ENCODE data around the gene TYW3. TPM values are rescaled to one million over a fixed set of nuclear protein-coding genes. Genes with fewer than 3 reads are reported as not detected.
"Not testable (repeated sequence)": the region's sequence is repeated elsewhere in the genome, so short reads cannot be mapped to it uniquely, and the experiment has no call there.

TYW3 gene
- total RNA-seq, 2 experiments from 2014 or later = 38.7 to 39.0 TPM

DNA sequence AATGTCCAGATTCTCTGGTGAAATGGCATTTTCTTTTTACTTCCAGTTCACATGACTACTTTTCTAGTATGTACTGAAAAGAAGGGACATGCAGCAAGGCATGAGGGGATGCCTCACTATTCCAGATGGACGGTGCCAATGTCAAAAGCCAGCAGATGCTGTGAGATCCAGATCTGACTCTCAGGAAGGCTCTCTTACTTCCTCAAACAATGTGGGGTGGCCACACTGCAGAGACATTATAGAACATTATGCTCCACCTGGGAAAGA is 17.8 kb upstream of the TYW3 start:
- no peaks in the 10 kb centered on the region for H3K4me1 Mint-ChIP-seq

GRCh38 chr1:74715806-74716205 is 17.1 kb upstream of the TYW3 start:
- Mint-ChIP-seq H3K27me3 (no peaks in the 10 kb centered on the region), H3K27ac (no peak overlapping the region)

More for the DNA sequence above, 17.8 kb upstream of the TYW3 start:
- DNase-seq = no peak
- peaks cover 11% of the 10 kb centered on the region for H3K36me3 Mint-ChIP-seq
- no peak overlapping the region for H3K27ac Mint-ChIP-seq
- H3K9me3 Mint-ChIP-seq = no peaks in the 10 kb centered on the region
- H3K4me3 Mint-ChIP-seq = no peak overlapping the region
- no peaks in the 10 kb centered on the region for H3K27me3 Mint-ChIP-seq

DNA sequence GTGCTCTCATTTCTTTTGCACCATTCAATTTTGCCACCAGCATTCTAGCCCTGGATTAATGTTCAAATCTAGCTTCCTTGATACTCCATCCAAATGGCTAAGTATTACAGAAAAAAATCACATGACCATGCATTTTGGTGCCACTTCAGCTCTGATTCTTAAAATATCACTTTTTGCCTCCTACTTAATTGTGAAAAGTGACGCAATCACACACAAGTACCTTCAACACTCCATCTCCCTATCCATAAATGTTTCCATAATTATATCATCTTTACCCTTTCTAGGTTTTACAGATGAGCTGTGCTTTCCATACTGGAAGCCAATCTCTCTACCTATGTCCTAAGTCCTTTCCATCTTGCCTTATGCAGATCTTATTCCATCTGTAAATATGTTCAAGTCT is 16.1 kb upstream of the TYW3 start:
- Mint-ChIP-seq H3K36me3 (peaks cover 13% of the 10 kb centered on the region), H3K4me3 (no peak overlapping the region), H3K4me1 (no peaks in the 10 kb centered on the region), H3K27ac (no peak overlapping the region), H3K9me3 (no peaks in the 10 kb centered on the region), H3K27me3 (no peaks in the 10 kb centered on the region)
- DNase-seq = no peak

More at GRCh38 chr1:74715806-74716205, 17.1 kb upstream of the TYW3 start:
- peaks cover 9% of the 10 kb centered on the region for H3K36me3 Mint-ChIP-seq
- H3K9me3 Mint-ChIP-seq = no peaks in the 10 kb centered on the region
- no peak overlapping the region for H3K4me3 Mint-ChIP-seq
- DNase-seq = no peak
- no peaks in the 10 kb centered on the region for H3K4me1 Mint-ChIP-seq

GRCh38 chr1:74717626-74718025 is 15.3 kb upstream of the TYW3 start:
- Mint-ChIP-seq H3K36me3 (peaks cover 16% of the 10 kb centered on the region), H3K4me3 (no peak overlapping the region), H3K4me1 (no peaks in the 10 kb centered on the region), H3K27ac (no peak overlapping the region), H3K9me3 (no peaks in the 10 kb centered on the region), H3K27me3 (no peaks in the 10 kb centered on the region)
- DNase-seq = no peak

DNA sequence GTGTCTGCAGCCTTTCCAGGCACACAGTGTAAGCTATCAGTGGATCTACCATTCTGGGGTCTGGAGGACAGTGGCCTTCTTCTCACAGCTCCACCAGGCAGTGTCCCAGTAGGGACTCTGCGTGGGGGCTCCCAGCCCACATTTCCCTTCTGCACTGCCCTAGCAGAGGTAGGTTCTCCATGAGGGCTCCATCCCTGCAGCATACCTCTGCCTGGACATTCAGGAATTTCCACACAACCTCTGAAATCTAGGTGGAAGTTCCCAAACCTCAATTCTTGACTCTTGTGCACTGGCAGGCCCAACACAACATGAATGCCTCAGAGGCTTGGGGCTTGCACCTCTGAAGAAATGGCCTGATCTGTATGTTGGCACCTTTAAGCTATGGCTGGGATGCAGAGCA is 6.9 kb upstream of the TYW3 start:
- H3K4me3 Mint-ChIP-seq = no peak overlapping the region
- no peaks in the 10 kb centered on the region for H3K27me3 Mint-ChIP-seq
- DNase-seq = no peak
- no peak overlapping the region for H3K27ac Mint-ChIP-seq
- peaks cover 9% of the 10 kb centered on the region for H3K9me3 Mint-ChIP-seq
- H3K4me1 Mint-ChIP-seq = peaks cover 12% of the 10 kb centered on the region
- peaks cover 48% of the 10 kb centered on the region for H3K36me3 Mint-ChIP-seq

DNA sequence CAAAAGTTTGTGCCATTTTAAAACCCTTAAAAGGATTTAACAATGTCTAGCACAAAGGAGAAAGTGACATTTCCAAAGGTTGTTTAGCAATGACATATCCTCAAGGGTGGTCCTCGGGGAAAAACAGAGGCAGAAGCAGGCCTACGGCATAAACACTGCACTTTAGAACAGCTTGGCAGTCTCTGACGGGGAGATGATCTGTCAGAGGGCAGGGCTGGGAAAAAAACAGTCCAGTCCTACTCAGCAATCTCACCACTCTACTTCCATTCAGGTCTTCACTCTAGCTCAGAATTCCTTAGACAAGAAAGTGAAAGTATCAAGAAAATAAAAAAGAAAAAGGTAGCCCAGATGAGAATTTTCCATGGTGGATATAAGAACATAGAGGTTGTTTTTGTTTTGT is 4.2 kb upstream of the TYW3 start:
- Mint-ChIP-seq H3K9me3 (peaks cover 9% of the 10 kb centered on the region), H3K27ac (no peak overlapping the region), H3K27me3 (no peaks in the 10 kb centered on the region), H3K4me3 (no peak overlapping the region), H3K4me1 (peaks cover 20% of the 10 kb centered on the region), H3K36me3 (peaks cover 39% of the 10 kb centered on the region)
- DNase-seq = no peak

DNA sequence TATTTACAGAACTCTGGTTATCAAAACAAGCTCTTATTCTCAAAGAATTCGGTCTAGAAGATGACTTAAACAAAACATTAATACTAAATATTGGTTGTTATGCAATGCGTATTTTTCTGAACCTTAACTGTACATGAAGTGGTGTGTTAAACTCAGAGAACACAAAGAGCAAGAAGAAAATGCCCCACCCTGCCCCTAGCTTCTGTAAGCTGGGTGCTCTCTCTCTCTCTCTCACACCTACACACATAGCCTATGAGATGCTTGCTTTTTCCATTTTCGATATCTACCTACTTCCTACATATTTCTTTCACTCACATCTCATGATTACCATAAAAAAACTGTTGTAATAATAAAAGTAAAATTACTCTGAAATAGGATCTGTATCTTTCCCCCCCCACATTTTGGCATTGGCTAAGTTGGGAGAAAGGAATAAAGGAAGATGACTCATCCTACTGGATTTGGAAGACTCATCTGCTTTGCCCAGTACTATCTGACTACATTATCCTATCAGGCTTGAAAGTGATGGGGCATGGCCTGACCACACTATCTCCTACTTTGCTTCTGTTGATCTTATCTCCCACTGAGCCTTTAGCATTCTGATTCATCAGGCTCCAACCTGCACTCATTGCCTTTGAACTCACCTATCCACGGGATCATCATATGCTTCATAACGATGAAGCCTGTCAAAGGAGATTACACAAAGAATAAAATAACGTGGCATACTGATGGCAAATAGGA is 3.0 kb upstream of the TYW3 start:
- H3K9me3 Mint-ChIP-seq = peaks cover 9% of the 10 kb centered on the region
- peak overlapping the region; percentile 21 for H3K27ac Mint-ChIP-seq
- peaks cover 34% of the 10 kb centered on the region for H3K36me3 Mint-ChIP-seq
- no peaks in the 10 kb centered on the region for H3K27me3 Mint-ChIP-seq
- peaks cover 28% of the 10 kb centered on the region for H3K4me1 Mint-ChIP-seq
- H3K4me3 Mint-ChIP-seq = no peak overlapping the region
- DNase-seq = no peak

DNA sequence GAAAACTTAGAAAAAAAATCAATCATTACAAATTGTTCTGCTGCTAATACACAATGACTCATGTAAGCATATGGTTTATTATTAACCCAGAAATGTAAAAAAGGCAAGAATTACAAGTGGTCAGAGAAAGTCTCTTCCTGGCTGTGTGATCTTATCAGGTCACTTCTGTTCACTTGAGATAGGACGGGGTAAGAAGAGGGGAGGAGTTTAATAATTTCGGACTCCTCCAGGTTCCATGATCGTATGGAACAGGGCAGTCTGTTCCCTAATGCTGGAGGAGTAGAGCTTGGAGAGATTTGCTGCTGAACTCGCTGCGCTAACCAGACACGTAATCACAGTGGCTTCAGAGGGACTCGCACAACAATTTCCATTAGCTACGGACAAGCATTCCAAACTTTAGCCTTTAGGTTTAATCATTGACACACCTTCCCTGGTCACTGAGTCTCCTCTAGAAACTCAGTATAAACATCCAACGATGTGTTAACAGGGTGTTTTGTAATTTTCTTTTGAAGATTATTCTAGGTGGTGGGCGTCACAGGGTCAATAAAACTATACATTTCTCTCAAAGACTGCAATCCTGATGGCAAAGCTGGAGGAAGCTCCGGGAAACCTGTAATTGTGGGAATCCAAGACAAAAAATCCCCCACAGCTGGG is 1.4 kb upstream of the TYW3 start:
- H3K4me1 Mint-ChIP-seq = peaks cover 36% of the 10 kb centered on the region
- H3K27ac Mint-ChIP-seq = no peak overlapping the region
- no peak for DNase-seq
- H3K9me3 Mint-ChIP-seq = peaks cover 3% of the 10 kb centered on the region
- H3K27me3 Mint-ChIP-seq = no peaks in the 10 kb centered on the region
- H3K4me3 Mint-ChIP-seq = peak overlapping the region; percentile 22
- H3K36me3 Mint-ChIP-seq = peaks cover 25% of the 10 kb centered on the region

- Mint-ChIP-seq H3K36me3 (peaks cover 23% of the 10 kb centered on the region), H3K4me1 (peaks cover 36% of the 10 kb centered on the region), H3K4me3 (peak overlapping the region; percentile 99), H3K27ac (peak overlapping the region; percentile 99)
- H3K9me3 Mint-ChIP-seq, H3K27me3 Mint-ChIP-seq: not testable (repeated sequence)
- peak; percentile 14 for DNase-seq
These were observed 643 bp upstream of the TYW3 start for GRCh38 chr1:74732071-74732946.

DNA sequence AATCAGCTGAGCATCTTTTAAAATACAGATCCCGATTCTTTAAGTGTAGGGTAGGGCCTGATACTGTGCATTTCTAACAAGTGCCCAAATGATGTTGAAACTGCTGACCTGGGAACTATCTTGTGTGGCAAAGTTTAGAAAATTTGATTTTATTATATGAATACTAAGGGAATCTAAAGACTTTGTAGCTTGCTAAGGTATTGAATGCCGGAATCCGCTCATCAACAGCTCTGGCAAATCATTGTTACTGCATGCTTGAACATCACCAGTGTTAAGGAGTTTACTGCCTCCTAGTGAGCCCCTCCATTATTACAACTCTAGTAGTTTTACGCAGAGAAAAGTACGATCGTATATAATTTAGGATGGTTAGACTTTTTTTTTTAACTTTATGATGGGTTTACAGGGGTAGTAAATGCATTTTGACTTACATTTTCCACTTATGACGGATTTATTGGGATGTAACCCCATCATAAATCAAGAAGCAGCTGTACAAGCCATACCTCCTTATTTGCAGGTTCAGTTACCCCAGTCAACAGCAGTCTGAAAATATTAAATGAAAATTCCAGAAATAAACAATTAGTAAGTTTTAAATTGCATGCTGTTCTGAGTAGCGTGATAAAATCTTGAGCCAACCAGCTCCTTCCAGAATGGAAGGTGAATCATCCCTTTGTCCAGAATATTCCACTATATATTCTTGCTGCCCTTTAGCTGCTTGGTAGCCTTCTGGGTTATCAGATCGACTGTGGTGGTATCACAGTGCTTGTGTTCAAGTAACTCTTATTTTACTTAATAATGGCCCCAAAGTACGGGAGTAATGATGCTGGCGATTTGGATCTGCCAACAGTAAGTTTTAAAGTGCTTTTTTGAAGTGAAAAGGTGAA is 892 bp downstream of the TYW3 start:
- peak; percentile 28 for DNase-seq
- Mint-ChIP-seq H3K36me3 (peaks cover 27% of the 10 kb centered on the region), H3K4me1 (peaks cover 36% of the 10 kb centered on the region), H3K4me3 (peak overlapping the region; percentile 99), H3K27me3 (no peaks in the 10 kb centered on the region), H3K9me3 (no peaks in the 10 kb centered on the region), H3K27ac (peak overlapping the region; percentile 99)

DNA sequence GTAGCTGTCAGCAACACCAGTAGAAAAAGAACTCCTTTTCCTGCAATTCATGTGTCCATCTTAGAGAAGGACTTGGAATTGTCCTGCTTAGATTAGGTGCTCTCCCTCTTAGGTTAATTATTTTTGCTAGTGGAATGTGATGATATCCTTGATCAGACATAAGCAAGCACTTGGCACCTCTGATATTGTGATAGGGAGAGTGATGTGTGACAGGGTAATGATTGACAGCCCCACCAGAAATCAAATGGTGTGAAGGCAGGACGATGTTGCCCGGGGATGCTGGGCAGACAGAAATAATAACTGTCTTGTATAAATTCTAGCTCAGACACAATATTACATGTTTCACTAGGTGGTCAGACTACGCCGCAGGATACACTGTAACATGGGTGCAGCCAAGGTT is 4.4 kb downstream of the TYW3 start:
- Mint-ChIP-seq H3K4me1 (peaks cover 18% of the 10 kb centered on the region), H3K9me3 (peaks cover 3% of the 10 kb centered on the region), H3K4me3 (no peak overlapping the region), H3K36me3 (peaks cover 53% of the 10 kb centered on the region), H3K27me3 (no peaks in the 10 kb centered on the region), H3K27ac (no peak overlapping the region)
- DNase-seq = no peak

DNA sequence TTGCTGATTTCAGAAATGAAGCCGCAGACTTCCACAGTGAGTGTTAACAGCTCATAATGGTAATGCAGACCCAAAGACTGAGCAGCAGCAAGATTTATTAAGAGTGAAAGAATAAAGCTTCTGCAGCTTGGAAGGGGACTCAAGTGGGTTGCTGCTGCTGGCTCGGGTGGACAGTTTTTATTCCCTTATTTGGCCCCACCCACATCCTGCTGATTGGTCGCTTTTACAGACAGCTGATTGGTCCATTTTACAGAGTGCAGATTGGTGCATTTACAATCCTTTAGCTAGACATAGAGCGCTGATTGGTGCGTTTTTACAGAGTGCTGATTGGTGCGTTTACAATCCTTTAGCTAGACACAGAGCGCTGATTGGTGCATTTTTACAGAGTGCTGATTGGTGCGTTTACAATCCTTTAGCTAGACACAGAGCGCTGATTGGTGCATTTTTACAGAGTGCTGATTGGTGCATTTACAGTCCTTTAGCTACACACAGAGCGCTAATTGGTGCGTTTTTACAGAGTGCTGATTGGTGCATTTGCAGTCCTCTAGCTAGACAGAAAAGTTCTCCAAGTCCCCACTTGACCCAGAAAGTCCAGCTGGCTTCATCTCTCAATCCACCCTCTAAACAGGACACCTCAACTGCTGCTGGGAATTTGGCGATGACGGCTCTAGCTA is 7.5 kb downstream of the TYW3 start:
- not testable (repeated sequence) for H3K4me1 Mint-ChIP-seq, H3K4me3 Mint-ChIP-seq, DNase-seq, H3K27me3 Mint-ChIP-seq, H3K27ac Mint-ChIP-seq
- H3K36me3 Mint-ChIP-seq = peaks cover 70% of the 10 kb centered on the region
- peaks cover 12% of the 10 kb centered on the region for H3K9me3 Mint-ChIP-seq

- not testable (repeated sequence) for DNase-seq, H3K27ac Mint-ChIP-seq, H3K27me3 Mint-ChIP-seq, H3K9me3 Mint-ChIP-seq, H3K4me3 Mint-ChIP-seq, H3K4me1 Mint-ChIP-seq
- peaks cover 72% of the 10 kb centered on the region for H3K36me3 Mint-ChIP-seq
These were observed 12.3 kb downstream of the TYW3 start for GRCh38 chr1:74745247-74745646.

DNA sequence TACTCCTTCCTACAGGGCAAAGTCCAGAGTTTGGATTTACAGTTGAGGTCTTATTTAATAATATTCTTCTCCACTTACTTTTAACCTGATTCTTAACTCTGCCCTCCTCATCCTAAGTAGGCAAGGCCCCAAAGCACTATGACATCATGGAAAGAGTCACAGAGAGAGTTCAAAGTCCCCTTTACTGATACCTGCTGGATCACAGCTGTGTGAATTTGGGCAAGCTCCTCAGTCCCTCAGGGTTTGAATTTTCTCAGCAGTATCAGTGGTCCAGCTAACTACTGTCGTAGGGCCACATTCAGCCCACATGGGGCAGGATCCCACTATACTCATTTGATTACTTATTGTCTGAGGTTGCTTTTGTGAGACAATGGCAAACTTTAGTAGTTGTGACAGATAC is 16.0 kb downstream of the TYW3 start:
- no peak for DNase-seq
- Mint-ChIP-seq H3K9me3 (peaks cover 7% of the 10 kb centered on the region), H3K27ac (no peak overlapping the region), H3K36me3 (peaks cover 63% of the 10 kb centered on the region), H3K4me1 (peaks cover 3% of the 10 kb centered on the region), H3K27me3 (no peaks in the 10 kb centered on the region), H3K4me3 (no peak overlapping the region)

Measured in activated naive CD8-positive, alpha-beta T cell treated with anti-CD3 and anti-CD28 coated beads for 36 hours (primary cell).